ENCODE results near the gene CBFA2T2. TPM values are rescaled to one million over a fixed set of nuclear protein-coding genes. Genes with fewer than 3 reads are reported as not detected.
"Not testable (repeated sequence)": the region's sequence is repeated elsewhere in the genome, so short reads cannot be mapped to it uniquely, and the experiment has no call there.

CBFA2T2 gene
- total RNA-seq, 1 donor from 2014 or later, result 52.3 TPM

GRCh38 chr20:33499355-33499754 is 9.5 kb downstream of the CBFA2T2 start:
- peak overlapping the region; percentile 1 for H3K4me3 Mint-ChIP-seq
- peaks cover 21% of the 10 kb centered on the region for H3K36me3 Mint-ChIP-seq
- H3K9me3 Mint-ChIP-seq, result no peaks in the 10 kb centered on the region
- H3K27ac Mint-ChIP-seq, result peak overlapping the region; percentile 57
- TF ChIP-seq CTCF (conservative IDR thresholded peaks at IDR 0.05), result no peak
- no peak for DNase-seq (ENCODE audit: extremely low spot score, unreplicated experiment)
- no peaks in the 10 kb centered on the region for H3K27me3 Mint-ChIP-seq
- H3K4me1 Mint-ChIP-seq (ENCODE audit: unreplicated experiment), result peaks cover 30% of the 10 kb centered on the region

DNA sequence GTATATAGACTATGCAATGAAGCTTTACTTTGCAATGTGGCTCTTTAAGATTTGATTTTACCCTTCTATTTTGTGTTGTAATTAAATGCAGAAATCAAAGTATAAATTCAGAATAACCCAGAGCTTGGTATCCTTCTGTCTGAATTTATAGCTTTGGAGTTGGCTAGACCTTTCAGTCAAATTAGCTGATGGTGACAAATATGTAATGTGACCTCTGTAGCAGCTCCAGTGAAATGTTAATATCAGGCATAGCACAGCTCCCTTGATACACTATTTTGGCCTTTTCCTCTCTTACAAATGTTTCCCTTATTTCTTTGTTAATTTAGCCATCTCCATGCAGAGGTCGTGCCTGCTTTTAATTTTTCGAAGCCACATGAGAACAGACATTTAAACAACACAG is 11.1 kb downstream of the CBFA2T2 start:
- H3K36me3 Mint-ChIP-seq, result peaks cover 14% of the 10 kb centered on the region
- H3K9me3 Mint-ChIP-seq, result no peaks in the 10 kb centered on the region
- TF ChIP-seq CTCF (conservative IDR thresholded peaks at IDR 0.05), result no peak
- H3K27me3 Mint-ChIP-seq, result no peaks in the 10 kb centered on the region
- DNase-seq (ENCODE audit: extremely low spot score, unreplicated experiment), result no peak
- H3K4me1 Mint-ChIP-seq (ENCODE audit: unreplicated experiment), result peaks cover 27% of the 10 kb centered on the region
- H3K4me3 Mint-ChIP-seq, result no peak overlapping the region
- H3K27ac Mint-ChIP-seq, result no peak overlapping the region

GRCh38 chr20:33503564-33503963 is 13.7 kb downstream of the CBFA2T2 start:
- Mint-ChIP-seq H3K4me1 (ENCODE audit: unreplicated experiment) (peaks cover 30% of the 10 kb centered on the region), H3K27me3 (no peaks in the 10 kb centered on the region)

DNA sequence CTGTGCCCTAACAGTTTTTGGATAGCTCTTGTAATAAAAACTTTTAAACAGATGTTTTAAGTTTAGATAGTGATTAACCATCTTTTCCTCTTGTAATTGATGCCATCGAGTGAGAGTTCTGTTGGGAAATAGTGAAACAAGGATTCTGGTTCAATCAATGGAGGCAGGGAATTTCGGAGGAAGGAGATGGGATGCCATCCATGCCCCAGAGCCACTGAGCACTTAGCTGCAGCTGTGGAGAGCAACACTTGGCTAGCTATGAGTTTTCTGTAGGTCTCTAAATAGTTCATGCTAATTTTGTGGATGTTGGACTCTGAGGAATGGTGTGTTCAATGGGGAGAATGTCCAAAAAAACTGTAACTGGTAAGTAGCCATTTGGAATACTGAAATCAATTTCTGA is 16.7 kb downstream of the CBFA2T2 start:
- no peak overlapping the region for H3K4me3 Mint-ChIP-seq
- DNase-seq (ENCODE audit: extremely low spot score, unreplicated experiment), result no peak
- no peaks in the 10 kb centered on the region for H3K27me3 Mint-ChIP-seq
- H3K36me3 Mint-ChIP-seq, result peaks cover 26% of the 10 kb centered on the region
- no peak for TF ChIP-seq CTCF (conservative IDR thresholded peaks at IDR 0.05)
- peaks cover 9% of the 10 kb centered on the region for H3K9me3 Mint-ChIP-seq
- H3K27ac Mint-ChIP-seq, result no peak overlapping the region
- H3K4me1 Mint-ChIP-seq (ENCODE audit: unreplicated experiment), result peaks cover 21% of the 10 kb centered on the region

More at GRCh38 chr20:33503564-33503963, 13.7 kb downstream of the CBFA2T2 start:
- H3K36me3 Mint-ChIP-seq, result peaks cover 16% of the 10 kb centered on the region
- H3K27ac Mint-ChIP-seq, result no peak overlapping the region
- no peak overlapping the region for H3K4me3 Mint-ChIP-seq
- DNase-seq (ENCODE audit: extremely low spot score, unreplicated experiment), result no peak
- H3K9me3 Mint-ChIP-seq, result peaks cover 4% of the 10 kb centered on the region
- TF ChIP-seq CTCF (conservative IDR thresholded peaks at IDR 0.05), result no peak

DNA sequence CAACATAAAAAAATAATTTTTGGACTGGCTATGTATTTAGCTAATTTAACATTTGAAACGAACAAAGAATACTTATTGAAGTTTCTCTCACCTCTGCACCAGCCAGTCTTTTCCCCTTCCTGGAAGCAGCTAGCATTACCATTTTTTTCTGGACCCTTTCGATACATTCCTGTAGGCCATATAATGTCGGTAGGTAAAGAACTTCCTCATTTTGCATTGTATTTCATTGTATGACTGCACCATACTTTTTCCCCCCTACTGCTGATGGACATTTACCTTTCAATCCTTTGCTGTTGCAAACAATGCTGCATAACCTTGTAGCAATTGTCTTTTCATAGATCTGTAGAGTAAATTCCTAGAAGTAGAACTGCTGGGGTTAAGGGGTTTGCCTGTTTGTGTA is 17.6 kb downstream of the CBFA2T2 start:
- peaks cover 9% of the 10 kb centered on the region for H3K9me3 Mint-ChIP-seq
- no peak overlapping the region for H3K4me3 Mint-ChIP-seq
- no peak for DNase-seq (ENCODE audit: extremely low spot score, unreplicated experiment)
- no peak overlapping the region for H3K27ac Mint-ChIP-seq
- peaks cover 21% of the 10 kb centered on the region for H3K4me1 Mint-ChIP-seq (ENCODE audit: unreplicated experiment)
- peaks cover 28% of the 10 kb centered on the region for H3K36me3 Mint-ChIP-seq
- no peak for TF ChIP-seq CTCF (conservative IDR thresholded peaks at IDR 0.05)
- no peaks in the 10 kb centered on the region for H3K27me3 Mint-ChIP-seq

DNA sequence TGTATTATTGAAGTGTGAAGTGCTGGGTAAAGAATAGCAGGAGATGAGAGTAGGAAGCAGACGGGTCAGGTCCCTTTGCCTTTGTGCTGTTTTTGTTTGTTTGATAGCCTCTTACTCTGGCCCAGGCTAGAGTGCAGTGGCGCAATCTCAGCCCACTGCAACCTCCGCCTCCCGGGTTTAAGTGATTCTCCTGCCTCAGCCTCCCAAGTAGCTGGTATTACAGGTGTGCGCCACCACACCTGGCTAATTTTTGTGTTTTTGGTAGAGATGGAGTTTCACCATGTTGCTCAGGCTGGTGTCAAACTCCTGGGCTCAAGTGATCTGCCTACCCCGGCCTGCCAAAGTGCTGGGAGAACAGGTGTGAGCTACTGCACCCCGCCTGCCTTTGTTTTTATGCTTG is 18.1 kb downstream of the CBFA2T2 start:
- not testable (repeated sequence) for DNase-seq (ENCODE audit: extremely low spot score, unreplicated experiment); H3K4me3 Mint-ChIP-seq; H3K27ac Mint-ChIP-seq; H3K9me3 Mint-ChIP-seq; H3K27me3 Mint-ChIP-seq
- peaks cover 24% of the 10 kb centered on the region for H3K4me1 Mint-ChIP-seq (ENCODE audit: unreplicated experiment)
- peaks cover 29% of the 10 kb centered on the region for H3K36me3 Mint-ChIP-seq

DNA sequence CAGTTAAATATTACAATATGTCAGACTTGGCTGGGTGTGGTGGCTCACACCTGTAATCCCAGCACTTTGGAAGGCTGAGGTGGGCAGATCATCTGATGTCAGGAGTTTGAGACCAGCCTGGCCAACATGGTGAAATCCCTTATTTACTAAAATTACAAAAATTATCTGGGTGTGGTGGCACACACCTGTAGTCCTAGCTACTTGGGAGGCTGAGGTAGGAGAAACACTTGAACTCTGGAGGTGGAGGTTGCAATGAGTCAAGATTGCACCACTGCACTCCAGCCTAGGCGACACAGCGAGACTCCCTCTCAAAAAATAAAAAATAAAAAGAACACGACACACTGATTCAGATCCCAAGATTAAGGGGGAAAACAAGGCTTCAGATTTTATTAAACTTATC is 19.2 kb downstream of the CBFA2T2 start:
- not testable (repeated sequence) for H3K9me3 Mint-ChIP-seq; H3K4me3 Mint-ChIP-seq; H3K27ac Mint-ChIP-seq; DNase-seq (ENCODE audit: extremely low spot score, unreplicated experiment); H3K27me3 Mint-ChIP-seq
- peaks cover 24% of the 10 kb centered on the region for H3K36me3 Mint-ChIP-seq
- peaks cover 26% of the 10 kb centered on the region for H3K4me1 Mint-ChIP-seq (ENCODE audit: unreplicated experiment)

DNA sequence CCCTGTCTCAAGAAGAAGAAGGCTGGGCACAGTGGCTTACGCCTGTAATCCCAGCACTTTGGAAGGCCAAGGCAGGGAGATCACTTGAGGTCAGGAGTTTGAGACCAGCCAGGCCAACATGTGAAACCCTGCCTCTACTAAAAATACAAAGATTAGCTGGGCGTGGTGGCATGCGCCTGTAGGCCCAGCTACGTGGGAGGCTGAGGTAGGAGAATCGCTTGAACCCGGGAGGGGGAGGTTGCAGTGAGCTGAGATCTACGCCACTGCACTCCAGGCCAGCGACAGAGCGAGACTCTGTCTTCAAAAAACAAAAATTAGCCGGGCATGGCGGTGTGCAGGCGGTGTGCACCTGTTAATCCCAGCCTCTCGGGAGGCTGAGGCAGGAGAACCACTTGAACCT is 22.0 kb downstream of the CBFA2T2 start:
- H3K4me1 Mint-ChIP-seq (ENCODE audit: unreplicated experiment), result peaks cover 30% of the 10 kb centered on the region
- DNase-seq (ENCODE audit: extremely low spot score, unreplicated experiment); H3K27me3 Mint-ChIP-seq; H3K27ac Mint-ChIP-seq; H3K9me3 Mint-ChIP-seq; H3K4me3 Mint-ChIP-seq: not testable (repeated sequence)
- peaks cover 27% of the 10 kb centered on the region for H3K36me3 Mint-ChIP-seq
